HG03469 (cell line): ENCODE results near the gene APEH.

Experiments used
- ATAC-seq: cut with Tn5 transposase; IDR thresholded peaks from one replicate; pipeline ENCODE4 v1.9.1; 2021; ENCODE audit warnings: mild to moderate bottlenecking, moderate library complexity, moderate number of reproducible peaks; ENCODE audit not compliant: unreplicated experiment

The APEH gene

DNA sequence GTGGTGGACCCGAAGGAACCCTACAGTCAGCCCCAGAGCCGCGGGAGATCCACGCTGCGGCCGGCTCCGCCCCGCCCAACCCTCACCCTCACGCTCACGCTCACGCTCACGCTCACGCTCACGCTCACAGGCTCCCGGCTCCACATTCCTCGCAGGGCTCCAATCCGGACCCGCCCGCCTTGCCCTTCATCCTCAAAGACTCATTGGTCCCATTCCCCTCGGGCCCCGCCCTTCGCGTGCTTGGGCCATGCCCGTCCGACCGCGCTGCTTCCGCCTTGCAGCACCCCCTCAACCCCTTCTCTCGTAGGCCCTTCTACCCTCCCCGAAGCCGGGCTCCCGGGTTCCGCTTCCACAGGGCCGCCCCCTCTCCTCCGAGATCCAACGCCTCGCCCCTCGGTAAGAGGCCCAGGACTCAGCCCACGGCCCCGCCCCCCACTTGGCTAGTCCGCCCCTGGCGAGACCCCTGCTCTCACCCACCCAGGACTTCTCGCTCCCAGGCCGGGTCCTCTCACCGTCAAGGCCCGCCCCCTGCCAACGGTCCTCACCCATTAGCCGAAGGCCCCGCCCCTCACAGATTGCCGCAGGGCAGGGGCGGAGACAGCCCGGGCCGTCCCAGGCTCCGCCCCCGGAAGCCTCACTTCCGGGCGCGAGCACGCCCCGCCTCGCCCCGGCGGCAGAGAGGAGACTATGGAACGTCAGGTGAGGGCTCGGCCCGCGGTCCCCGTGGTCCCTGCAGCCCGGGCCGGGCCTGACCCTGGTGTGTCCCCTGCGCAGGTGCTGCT is at the start of gene APEH:
TSS of gene APEH (plus strand) at position 637 of the 782 bp plus-strand sequence. CDS start at position 688, 51 bp downstream.
- ATAC-seq, result peak; percentile 57

DNA sequence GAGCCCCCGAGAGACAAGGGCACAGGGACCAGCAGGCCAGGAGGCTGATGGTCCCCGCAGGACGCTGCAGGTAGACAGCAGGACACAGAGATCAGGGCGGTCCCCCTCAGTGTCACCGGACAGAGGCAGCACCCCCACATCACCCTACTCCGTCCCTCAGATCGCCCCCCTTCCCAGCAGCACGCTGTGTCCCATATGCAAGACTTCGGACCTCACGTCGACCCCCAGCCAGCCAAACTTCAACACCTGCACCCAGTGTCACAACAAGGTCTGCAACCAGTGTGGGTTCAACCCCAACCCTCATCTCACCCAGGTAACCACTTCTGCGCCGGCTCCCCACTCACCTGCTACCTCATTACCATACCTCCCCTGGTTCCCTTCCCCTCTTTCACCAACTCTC is 49.1 kb upstream of the APEH start:
- ATAC-seq, result no peak

GRCh38 chr3:49626101-49626581 is 48.0 kb upstream of the APEH start:
- ATAC-seq, result no peak

GRCh38 chr3:49626796-49627195 is 47.4 kb upstream of the APEH start:
- no peak for ATAC-seq

DNA sequence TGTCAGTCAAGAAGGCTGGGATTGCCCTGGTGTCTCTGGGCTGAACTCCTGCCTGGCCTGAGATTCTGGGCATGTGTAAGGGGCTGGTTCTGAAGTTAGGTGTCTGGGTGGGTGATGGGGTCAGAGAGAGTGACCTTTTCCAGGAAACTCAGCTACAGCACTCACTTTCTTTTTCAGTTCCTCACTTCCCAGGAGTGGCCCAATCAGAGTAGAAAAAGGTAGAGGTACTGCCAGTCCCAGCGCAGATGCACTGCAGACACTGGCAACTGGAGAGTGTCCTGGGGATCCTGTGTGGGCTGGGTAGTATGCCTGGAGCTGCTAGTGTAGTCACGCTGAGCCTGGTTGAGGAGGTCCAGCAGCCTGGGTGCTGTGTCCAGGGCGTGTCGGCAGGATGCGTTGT is 46.5 kb upstream of the APEH start:
- ATAC-seq, result no peak

DNA sequence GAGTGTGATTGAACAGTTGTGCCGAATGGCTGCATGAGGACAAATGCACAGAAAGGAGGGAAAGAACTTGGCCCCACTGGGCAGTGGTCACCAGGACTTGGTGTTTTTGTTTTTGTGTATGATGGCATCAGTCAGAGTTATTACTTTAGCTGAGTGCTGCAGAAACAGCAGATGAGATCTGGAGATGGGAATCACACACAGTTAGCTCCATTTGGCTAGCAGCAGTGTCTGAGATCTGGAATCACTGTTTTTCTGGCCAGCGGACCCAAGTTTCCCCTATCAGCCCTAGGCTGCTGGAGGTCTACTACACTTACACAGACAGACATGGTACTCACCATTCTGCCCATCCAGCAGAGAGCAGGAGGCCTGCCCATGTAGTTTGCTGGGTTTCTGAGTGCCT is 45.9 kb upstream of the APEH start:
- ATAC-seq, result no peak

DNA sequence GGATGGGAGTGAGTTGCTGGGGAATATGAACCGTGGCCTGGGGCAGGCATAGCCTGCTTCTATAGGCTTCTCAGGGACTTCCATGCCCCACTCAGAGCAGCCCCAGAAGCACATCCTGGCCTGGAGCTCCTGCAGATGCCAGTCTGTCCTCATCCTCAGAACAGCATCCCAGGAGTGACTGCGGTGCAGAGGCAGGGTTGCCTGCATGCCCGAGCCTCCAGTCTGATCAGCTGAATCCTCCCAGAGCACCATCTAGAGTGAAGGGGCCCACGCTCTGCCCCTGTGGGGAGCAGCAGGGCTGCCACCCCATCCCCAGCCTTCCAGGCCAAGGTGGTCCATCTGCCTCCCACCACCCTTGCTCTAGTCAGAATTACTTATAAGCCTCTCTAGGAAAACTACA is 44.7 kb upstream of the APEH start:
- ATAC-seq, result no peak

DNA sequence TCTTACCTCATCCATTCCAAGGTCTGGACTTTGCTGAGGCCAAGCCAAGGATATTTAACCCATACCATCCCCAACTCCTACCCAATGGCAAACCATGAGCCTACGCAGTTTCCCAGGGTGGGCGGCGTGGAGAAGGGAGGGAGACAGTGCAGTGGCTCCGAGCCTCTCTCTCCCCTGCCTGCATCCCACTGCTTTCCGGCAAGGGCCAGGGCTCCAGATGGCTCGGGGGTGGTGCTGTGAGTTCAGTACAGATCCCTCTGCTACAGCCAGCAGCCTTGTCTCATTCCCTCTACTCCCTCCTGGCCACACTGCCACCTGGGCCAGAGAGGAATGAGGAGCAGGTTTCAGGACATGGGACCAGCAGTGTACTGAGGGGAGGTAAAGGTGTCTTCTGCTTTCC is 44.3 kb upstream of the APEH start:
- ATAC-seq, result no peak

DNA sequence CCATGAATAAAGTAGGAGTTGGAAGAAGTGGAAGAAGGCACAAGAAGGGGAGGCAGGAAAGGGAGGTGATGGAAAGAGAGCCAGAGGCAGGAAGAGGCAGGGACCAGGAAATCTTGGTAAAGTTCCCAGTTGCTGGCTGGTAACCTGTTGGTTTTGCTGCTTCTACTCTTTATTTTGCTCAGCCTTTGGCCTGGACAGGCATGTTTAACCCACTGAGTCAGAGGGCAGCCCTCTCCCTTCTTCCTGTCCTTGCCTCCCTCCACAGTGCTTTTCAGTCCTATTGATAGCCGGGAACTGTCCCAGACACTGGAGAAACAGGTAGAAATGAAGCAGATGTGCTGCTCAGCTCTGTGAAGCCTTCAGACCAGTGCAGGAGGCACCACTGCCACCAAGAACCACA is 43.4 kb upstream of the APEH start:
- no peak for ATAC-seq

DNA sequence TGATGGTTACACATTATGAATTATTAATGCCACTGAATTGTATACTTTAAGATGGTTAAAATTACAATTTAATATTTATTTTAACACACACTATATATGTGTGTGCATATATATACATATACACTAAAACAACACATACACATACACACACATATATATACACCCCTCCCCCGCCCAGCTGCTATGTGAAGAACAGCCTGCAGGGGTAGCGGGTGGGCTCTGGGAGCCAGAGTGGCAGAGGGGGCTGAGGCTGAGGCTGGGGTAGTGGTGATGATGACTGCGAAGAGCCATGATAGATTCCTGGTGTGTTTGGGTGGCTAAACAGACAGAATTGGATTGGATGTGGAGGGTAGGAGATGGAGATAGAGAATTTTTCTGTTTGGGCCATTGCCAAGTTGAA is 39.4 kb upstream of the APEH start:
- no peak for ATAC-seq

DNA sequence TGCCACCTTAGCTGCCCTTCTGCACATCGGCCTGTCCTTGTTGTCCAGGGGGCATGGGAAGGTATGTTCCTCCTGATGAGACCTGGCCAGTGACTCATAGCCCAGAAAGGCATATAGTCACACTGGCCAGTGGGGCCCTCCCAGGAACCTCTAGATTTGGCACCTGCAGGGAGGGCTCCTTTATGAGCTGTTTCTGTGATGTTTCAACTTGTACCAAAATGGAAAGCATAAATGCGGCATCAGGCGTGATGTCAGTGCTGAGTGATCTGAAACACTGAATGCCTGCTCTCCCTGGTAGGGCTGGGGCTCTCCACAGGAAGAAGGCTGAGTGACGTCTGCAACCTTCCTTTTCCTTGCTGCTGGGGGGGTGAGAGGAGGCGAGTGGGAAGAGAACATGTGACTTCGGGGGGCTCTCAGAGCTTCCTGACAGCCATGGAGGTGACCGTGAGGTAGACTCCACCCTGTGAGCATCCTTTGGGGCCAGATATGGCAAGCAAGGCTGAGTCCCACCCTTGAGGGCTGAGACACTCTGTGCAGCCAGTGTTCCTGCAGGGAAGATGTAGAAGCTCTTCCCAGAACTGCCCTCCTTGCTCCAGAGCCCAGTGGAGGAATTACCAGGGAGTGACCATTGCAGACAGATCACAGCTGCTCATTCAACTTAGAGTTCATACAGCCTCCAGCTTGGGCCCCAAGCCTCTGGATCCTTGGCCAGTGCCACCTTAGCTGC is 37.1 kb upstream of the APEH start:
- ATAC-seq, result no peak

DNA sequence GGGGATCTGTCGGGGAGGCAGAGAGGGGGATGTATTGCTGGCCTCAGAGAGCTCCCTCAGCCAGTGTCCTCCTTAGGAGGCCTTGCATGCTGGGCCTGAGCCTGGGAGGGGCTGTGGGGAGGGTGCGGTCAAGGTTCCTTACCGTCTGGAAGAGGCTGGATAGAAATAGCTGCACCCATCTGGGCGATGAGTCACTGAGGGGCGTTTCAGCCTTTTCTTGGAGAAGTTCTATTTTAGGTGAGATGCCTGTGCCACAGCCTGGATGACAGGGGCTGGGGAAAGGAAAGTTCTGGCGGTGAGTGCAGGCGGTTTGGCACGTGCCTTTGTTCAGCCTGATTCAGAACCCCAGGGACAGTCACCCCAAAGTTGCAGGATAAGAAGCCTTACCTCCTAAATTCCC is 35.7 kb upstream of the APEH start:
- no peak for ATAC-seq

GRCh38 chr3:49639551-49639950 is 34.6 kb upstream of the APEH start:
- no peak for ATAC-seq

DNA sequence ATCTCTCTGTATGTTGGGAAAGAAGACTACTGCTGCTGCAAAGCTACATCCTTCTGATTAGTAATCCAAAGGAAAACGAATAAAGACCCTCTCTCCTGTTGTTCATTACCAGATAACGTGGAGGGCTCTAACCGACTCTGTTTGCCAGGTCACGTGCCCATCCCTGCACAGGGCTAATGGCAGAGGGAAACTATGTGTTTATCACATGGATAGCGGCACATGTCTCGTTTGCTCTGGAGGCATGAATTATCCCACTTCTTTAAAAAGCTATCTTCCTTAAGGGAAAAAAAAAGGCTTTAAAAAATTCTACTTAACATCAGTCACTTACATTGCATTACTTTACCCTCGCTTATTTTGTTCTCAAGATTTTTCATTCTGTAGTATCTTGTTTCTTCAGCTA is 32.9 kb upstream of the APEH start:
- ATAC-seq, result no peak

DNA sequence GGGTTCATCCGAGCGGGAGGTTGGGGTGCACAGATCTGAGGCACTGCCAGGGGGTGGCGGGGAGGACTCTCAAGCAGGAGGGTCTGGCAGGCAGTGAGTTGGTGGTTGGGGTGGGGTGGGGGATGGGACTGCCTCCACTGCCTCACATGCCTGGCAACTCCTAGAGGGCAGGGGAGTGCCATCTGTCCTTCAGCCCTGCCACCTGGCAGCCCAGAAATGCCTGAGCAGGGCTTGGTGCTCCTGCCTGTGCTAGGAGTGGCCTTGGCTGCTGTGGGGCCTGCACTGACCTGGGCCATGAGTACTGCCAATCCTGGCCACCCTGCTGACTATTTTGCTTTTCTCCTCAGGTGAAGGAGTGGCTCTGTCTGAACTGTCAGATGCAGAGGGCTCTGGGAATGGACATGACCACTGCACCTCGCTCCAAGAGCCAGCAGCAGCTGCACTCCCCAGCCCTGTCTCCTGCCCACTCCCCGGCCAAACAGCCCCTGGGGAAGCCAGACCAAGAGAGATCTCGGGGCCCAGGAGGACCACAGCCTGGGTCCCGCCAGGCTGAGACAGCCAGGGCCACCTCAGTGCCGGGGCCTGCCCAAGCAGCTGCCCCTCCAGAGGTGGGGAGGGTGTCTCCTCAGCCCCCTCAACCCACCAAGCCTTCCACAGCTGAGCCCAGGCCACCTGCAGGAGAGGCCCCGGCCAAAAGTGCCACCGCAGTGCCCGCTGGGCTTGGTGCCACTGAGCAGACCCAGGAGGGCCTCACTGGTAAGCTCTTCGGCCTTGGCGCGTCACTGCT is 32.0 kb upstream of the APEH start:
- ATAC-seq, result no peak

- no peak for ATAC-seq
Observed at GRCh38 chr3:49642708-49643145, 31.4 kb upstream of the APEH start.

- no peak for ATAC-seq
Observed at GRCh38 chr3:49644684-49645083, 29.5 kb upstream of the APEH start.

- ATAC-seq, result no peak
Observed at GRCh38 chr3:49646236-49646635, 27.9 kb upstream of the APEH start.

DNA sequence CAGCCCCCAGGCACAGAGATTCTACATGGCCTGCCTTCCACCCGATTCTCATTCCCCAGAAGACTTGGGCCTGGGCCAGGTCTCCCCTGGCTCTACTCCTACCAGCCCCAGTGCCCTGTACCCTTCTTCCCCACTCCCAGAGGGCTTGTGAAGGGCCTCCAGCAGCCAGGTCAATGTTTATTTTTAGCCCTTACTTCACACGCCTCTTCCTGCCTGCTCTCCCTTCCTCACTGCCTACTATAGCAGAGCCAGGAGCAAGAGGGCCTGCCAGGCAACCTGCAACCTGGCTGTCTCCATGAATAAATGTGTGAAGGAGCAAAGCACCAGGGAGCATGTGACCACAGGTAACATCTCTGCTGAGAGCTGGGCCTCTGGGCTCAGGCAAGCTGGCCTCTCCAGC is 26.4 kb upstream of the APEH start:
- ATAC-seq, result no peak

DNA sequence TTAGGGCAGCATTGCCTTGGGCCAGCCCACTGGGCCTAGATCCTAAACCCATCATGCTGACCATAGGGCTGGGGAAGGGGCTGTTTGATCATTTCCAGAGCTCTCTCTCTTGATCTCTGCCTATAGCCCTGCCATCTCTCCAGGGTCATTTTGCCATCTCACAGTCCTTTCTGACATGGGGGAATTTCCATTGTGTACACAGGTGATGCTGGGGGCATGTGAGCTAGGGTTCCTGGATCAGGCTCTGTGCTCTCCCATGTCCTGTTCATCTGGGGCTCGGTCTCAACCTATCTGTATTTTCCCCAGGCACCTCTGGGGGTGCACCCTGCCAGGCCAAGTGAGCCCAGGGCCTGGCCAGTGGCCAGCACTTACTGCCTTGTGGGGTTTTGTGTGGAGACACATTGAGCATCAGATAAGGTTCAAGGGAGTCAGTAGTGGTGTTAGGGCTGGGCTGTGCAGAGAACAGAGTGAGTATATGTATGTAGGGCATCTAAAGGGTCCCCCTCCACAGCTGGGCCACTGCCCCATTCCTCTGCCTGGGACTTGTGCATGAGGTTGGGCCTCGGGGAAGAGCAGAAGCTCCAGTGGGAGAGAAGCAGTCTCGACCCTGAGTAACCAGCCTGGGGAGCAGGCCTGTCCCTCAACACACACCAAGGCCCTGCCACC is 25.7 kb upstream of the APEH start:
- no peak for ATAC-seq

GRCh38 chr3:49649576-49649975 is 24.6 kb upstream of the APEH start:
- no peak for ATAC-seq
